ENCODE measurements around the gene KLK4. TPM values are rescaled to one million over a fixed set of nuclear protein-coding genes. Genes with fewer than 3 reads are reported as not detected.

KLK4 gene
- total and polyA plus RNA-seq, 2 experiments from 2014 or later, result 0.33 TPM; not detected in 1

DNA sequence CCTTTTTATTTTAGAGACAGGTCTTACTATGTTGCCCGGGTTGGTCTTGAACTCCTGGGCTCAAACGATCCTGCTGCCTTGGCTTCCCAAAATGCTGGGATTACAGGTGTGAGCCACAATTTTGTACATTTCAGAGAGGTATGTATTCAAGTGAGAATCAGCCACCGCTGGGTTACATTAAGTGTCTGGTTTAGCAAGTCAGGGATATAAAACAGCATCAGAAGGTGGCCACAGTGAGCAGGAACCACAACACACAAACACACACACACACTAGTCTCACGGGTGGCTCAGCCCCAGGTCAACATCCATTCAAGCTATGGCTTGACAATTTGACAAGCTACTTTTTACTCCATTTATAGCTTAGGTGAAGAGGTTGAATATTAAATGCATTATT is 21.5 kb upstream of the KLK4 start:
- Histone ChIP-seq H3K36me3 (replicated peaks; ENCODE audit: insufficient read depth, low read depth) (no peaks in the 10 kb centered on the region), H3K9me2 (replicated peaks; ENCODE audit: insufficient read depth) (no peaks in the 10 kb centered on the region), H4K20me1 (ENCODE audit: insufficient read depth, poor library complexity, severe bottlenecking) (no peaks in the 10 kb centered on the region), H3K27ac (no peak overlapping the region), H3K79me2 (no peaks in the 10 kb centered on the region), H2AFZ (no peak overlapping the region), H3K9me3 (ENCODE audit: low read depth) (no peaks in the 10 kb centered on the region), H3K4me2 (no peak overlapping the region), H3K27me3 (peaks cover 5% of the 10 kb centered on the region), H3K4me1 (ENCODE audit: insufficient read depth) (no peaks in the 10 kb centered on the region), H3K4me3 (no peak overlapping the region)
- no peak for DNase-seq (ENCODE audit: low spot score)
- 68% methylated on average over 4 of the region's 4 CpGs for WGBS (ENCODE audit: low lambda C conversion rate, missing lambda C conversion rate)
- no peak for TF ChIP-seq EZH2phosphoT487 (IDR thresholded peaks at IDR 0.05; ENCODE audit: low read depth, severe bottlenecking, unreplicated experiment)
- TF ChIP-seq CTCF (IDR thresholded peaks at IDR 0.05; ENCODE audit: poor library complexity), result no peak
- no peak for TF ChIP-seq EZH2 (IDR thresholded peaks at IDR 0.05; ENCODE audit: borderline replicate concordance)

GRCh38 chr19:50932018-50932689 is 21.0 kb upstream of the KLK4 start:
- H4K20me1 ChIP-seq (ENCODE audit: insufficient read depth, poor library complexity, severe bottlenecking), result no peaks in the 10 kb centered on the region
- no peaks in the 10 kb centered on the region for H3K79me2 ChIP-seq
- peaks cover 5% of the 10 kb centered on the region for H3K27me3 ChIP-seq
- no peak overlapping the region for H3K4me3 ChIP-seq
- DNase-seq (ENCODE audit: low spot score), result no peak
- H3K36me3 ChIP-seq (replicated peaks; ENCODE audit: insufficient read depth, low read depth), result no peaks in the 10 kb centered on the region
- TF ChIP-seq EZH2phosphoT487 (IDR thresholded peaks at IDR 0.05; ENCODE audit: low read depth, severe bottlenecking, unreplicated experiment), result no peak
- TF ChIP-seq CTCF (IDR thresholded peaks at IDR 0.05; ENCODE audit: poor library complexity), result no peak
- TF ChIP-seq EZH2 (IDR thresholded peaks at IDR 0.05; ENCODE audit: borderline replicate concordance), result no peak
- H2AFZ ChIP-seq, result no peak overlapping the region
- no peaks in the 10 kb centered on the region for H3K9me2 ChIP-seq (replicated peaks; ENCODE audit: insufficient read depth)
- H3K4me1 ChIP-seq (ENCODE audit: insufficient read depth), result no peaks in the 10 kb centered on the region
- no peak overlapping the region for H3K4me2 ChIP-seq
- no peak overlapping the region for H3K27ac ChIP-seq
- H3K9me3 ChIP-seq (ENCODE audit: low read depth), result no peaks in the 10 kb centered on the region
- 87% methylated on average over 11 of the region's 11 CpGs for WGBS (ENCODE audit: low lambda C conversion rate, missing lambda C conversion rate)

GRCh38 chr19:50931023-50931422 is 19.8 kb upstream of the KLK4 start:
- H3K9me2 ChIP-seq (replicated peaks; ENCODE audit: insufficient read depth), result no peaks in the 10 kb centered on the region
- H3K79me2 ChIP-seq, result no peaks in the 10 kb centered on the region
- H3K36me3 ChIP-seq (replicated peaks; ENCODE audit: insufficient read depth, low read depth), result no peaks in the 10 kb centered on the region
- H3K27me3 ChIP-seq, result peaks cover 5% of the 10 kb centered on the region
- H3K4me3 ChIP-seq, result no peak overlapping the region
- no peak overlapping the region for H3K4me2 ChIP-seq
- no peak for DNase-seq (ENCODE audit: low spot score)
- no peak overlapping the region for H2AFZ ChIP-seq
- no peaks in the 10 kb centered on the region for H3K4me1 ChIP-seq (ENCODE audit: insufficient read depth)
- no peaks in the 10 kb centered on the region for H4K20me1 ChIP-seq (ENCODE audit: insufficient read depth, poor library complexity, severe bottlenecking)
- H3K9me3 ChIP-seq (ENCODE audit: low read depth), result no peaks in the 10 kb centered on the region
- TF ChIP-seq EZH2 (IDR thresholded peaks at IDR 0.05; ENCODE audit: borderline replicate concordance), result no peak
- no peak for TF ChIP-seq CTCF (IDR thresholded peaks at IDR 0.05; ENCODE audit: poor library complexity)
- TF ChIP-seq EZH2phosphoT487 (IDR thresholded peaks at IDR 0.05; ENCODE audit: low read depth, severe bottlenecking, unreplicated experiment), result no peak
- H3K27ac ChIP-seq, result no peak overlapping the region

Data from hepatocyte (in vitro differentiated cells).